ENCODE data around the gene CAMSAP3. TPM values are rescaled to one million over a fixed set of nuclear protein-coding genes. Genes with fewer than 3 reads are reported as not detected.

The CAMSAP3 gene
- total and polyA plus RNA-seq, 7 experiments from 2014 or later = 0.06 to 0.76 (median 0.20) TPM; not detected in 1

GRCh38 chr19:7629347-7630054 is 33.8 kb downstream of the CAMSAP3 start, which contains the start of the genes PET100 and XAB2:
TSS of gene PET100 (plus strand) at chr19:7629793. CDS start at chr19:7629834, 41 bp downstream.
TSS of gene XAB2 (minus strand) at chr19:7629545. CDS start at chr19:7629527, 18 bp downstream.
- Mint-ChIP-seq H3K9me3 (peaks cover 0 to 3% (median 0%) of the 10 kb centered on the region in 11 donors), H3K27ac (peak within 1 kb of the TSS; percentile 96 to 100 (median 99)), H3K27me3 (no peaks in the 10 kb centered on the region), H3K36me3 (peaks cover 0 to 14% (median 6%) of the 10 kb centered on the region in 5 donors), H3K4me1 (peaks cover 25 to 57% (median 38%) of the 10 kb centered on the region in 7 donors), H3K4me3 (peak within 1 kb of the TSS; percentile 87 to 100 (median 98))
- Histone ChIP-seq H3K27ac (ENCODE audit: low read depth, low read length) (peak within 1 kb of the TSS; percentile 92), H3K9me3 (ENCODE audit: control insufficient read depth in 2 of 3, low read length in 3 of 3) (no peaks in the 10 kb centered on the region), H3K36me3 (ENCODE audit: control insufficient read depth in 2 of 3, insufficient read depth in 3 of 3, low read length in 3 of 3) (peaks cover 0 to 53% (median 11%) of the 10 kb centered on the region in 3 experiments), H3K4me3 (ENCODE audit: low read length) (peak within 1 kb of the TSS; percentile 89), H3K27me3 (ENCODE audit: control insufficient read depth in 2 of 2, insufficient read depth in 2 of 2, low read length in 2 of 2) (no peaks in the 10 kb centered on the region), H3K4me1 (ENCODE audit: control insufficient read depth in 2 of 2, insufficient read depth in 2 of 2, low read length in 2 of 2) (peaks cover 19 to 21% of the 10 kb centered on the region in 2 donors)
- ChIA-PET CTCF (interaction anchor here (1.5 kb wide), 1 partner anchor 171 kb away, joined by 3 read pairs; no protein-coding TSS in a partner anchor), POLR2A (interaction anchor here (0.6 to 2.5 kb wide), 20 partner anchors 9 to 1205 kb away, joined by 3 to 15 read pairs (median 4); partner anchors contain the start of genes ARHGEF18, KHSRP, MCOLN1 and TIMM44)
- intact Hi-C loops (cut with micrococcal nuclease) = loop anchor here (1.0 to 5.0 kb wide), 10 partner anchors 8 to 378 kb away; partner anchors contain the start of genes MAP2K7 (in 2 of the 2), PNPLA6 (in 2 of the 2), SNAPC2 (in 2 of the 2) and STXBP2 (in 2 of the 2)
- DNase-seq (peak; percentile 81 to 97 (median 95)), ATAC-seq (peak; percentile 97)

DNA sequence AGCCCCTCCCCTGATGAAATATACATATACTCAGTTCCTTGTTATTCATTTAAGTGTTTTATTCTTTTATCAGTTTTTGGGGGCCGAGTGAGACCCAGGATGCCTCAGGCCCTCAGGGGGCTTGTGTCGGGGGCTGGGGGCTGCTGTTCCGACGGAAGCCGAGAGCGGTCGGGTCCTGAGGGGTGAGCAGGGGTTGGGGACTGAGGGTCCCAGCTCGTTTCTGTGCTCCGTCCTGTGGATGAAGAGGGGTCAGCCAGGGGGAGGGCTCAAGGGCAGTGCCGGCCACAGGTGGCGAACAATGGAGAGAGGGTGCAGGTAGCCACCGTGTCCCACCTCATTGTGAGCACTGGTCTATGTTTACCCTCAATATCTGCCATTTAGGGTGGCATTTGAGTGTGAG is 35.9 kb downstream of the CAMSAP3 start:
- Mint-ChIP-seq H3K4me3 (peak overlapping the region in 5 of 10 donors; percentile 19 to 69 (median 21)), H3K27ac (peak overlapping the region in 2 of 9 donors; percentile 9 to 43), H3K4me1 (peaks cover 32 to 70% (median 49%) of the 10 kb centered on the region in 7 donors), H3K9me3 (peaks cover 0 to 3% (median 0%) of the 10 kb centered on the region in 11 donors), H3K36me3 (peaks cover 0 to 14% (median 6%) of the 10 kb centered on the region in 5 donors), H3K27me3 (no peaks in the 10 kb centered on the region)
- ChIA-PET POLR2A (interaction anchor here (1.0 to 1.1 kb wide), 2 partner anchors 9 to 11 kb away, joined by 3 to 5 read pairs; no protein-coding TSS in a partner anchor), CTCF (interaction anchor here (0.6 kb wide), 1 partner anchor 251 kb away, joined by 3 read pairs; no protein-coding TSS in a partner anchor)
- Histone ChIP-seq H3K27ac (ENCODE audit: low read depth, low read length) (no peak overlapping the region), H3K36me3 (ENCODE audit: control insufficient read depth in 2 of 3, insufficient read depth in 3 of 3, low read length in 3 of 3) (peaks cover 0 to 32% (median 6%) of the 10 kb centered on the region in 3 experiments), H3K4me3 (ENCODE audit: low read length) (no peak overlapping the region), H3K4me1 (ENCODE audit: control insufficient read depth in 2 of 2, insufficient read depth in 2 of 2, low read length in 2 of 2) (peaks cover 29% of the 10 kb centered on the region in 2 donors), H3K27me3 (ENCODE audit: control insufficient read depth in 2 of 2, insufficient read depth in 2 of 2, low read length in 2 of 2) (no peaks in the 10 kb centered on the region), H3K9me3 (ENCODE audit: control insufficient read depth in 2 of 3, low read length in 3 of 3) (no peaks in the 10 kb centered on the region)
- intact Hi-C loops (cut with micrococcal nuclease) = no loop called here
- DNase-seq (no peak), ATAC-seq (no peak)

- no peak for ATAC-seq
- ChIA-PET CTCF (no interaction called here), POLR2A (interaction anchor here (1.0 kb wide), 1 partner anchor 10 kb away, joined by 5 read pairs; no protein-coding TSS in a partner anchor)
- Mint-ChIP-seq H3K9me3 (peaks cover 0 to 3% (median 0%) of the 10 kb centered on the region in 11 donors), H3K36me3 (peaks cover 0 to 10% (median 5%) of the 10 kb centered on the region in 5 donors), H3K4me3 (peak overlapping the region in 1 of 10 donors; percentile 63), H3K4me1 (peaks cover 32 to 68% (median 46%) of the 10 kb centered on the region in 7 donors), H3K27me3 (no peaks in the 10 kb centered on the region), H3K27ac (no peak overlapping the region)
- H3K27me3 ChIP-seq (ENCODE audit: control insufficient read depth in 2 of 2, insufficient read depth in 2 of 2, low read length in 2 of 2) = no peaks in the 10 kb centered on the region
- intact Hi-C loops (cut with micrococcal nuclease) = no loop called here
- H3K4me1 ChIP-seq (ENCODE audit: control insufficient read depth in 2 of 2, insufficient read depth in 2 of 2, low read length in 2 of 2) = peaks cover 31 to 33% of the 10 kb centered on the region in 2 donors
- H3K9me3 ChIP-seq (ENCODE audit: control insufficient read depth in 2 of 3, low read length in 3 of 3) = no peaks in the 10 kb centered on the region
- no peak overlapping the region for H3K27ac ChIP-seq (ENCODE audit: low read depth, low read length)
- peaks cover 0 to 22% (median 0%) of the 10 kb centered on the region in 3 experiments for H3K36me3 ChIP-seq (ENCODE audit: control insufficient read depth in 2 of 3, insufficient read depth in 3 of 3, low read length in 3 of 3)
- no peak for DNase-seq
- H3K4me3 ChIP-seq (ENCODE audit: low read length) = no peak overlapping the region
Observed at GRCh38 chr19:7632340-7633203, 36.9 kb downstream of the CAMSAP3 start.

GRCh38 chr19:7633698-7634097 is 38.0 kb downstream of the CAMSAP3 start, which contains the start of gene PCP2:
TSS of gene PCP2 (minus strand) at chr19:7633719. CDS start at chr19:7633457, 262 bp downstream.
- Histone ChIP-seq H3K4me1 (ENCODE audit: control insufficient read depth in 2 of 2, insufficient read depth in 2 of 2, low read length in 2 of 2) (peaks cover 22 to 29% of the 10 kb centered on the region in 2 donors), H3K9me3 (ENCODE audit: control insufficient read depth in 2 of 3, low read length in 3 of 3) (no peaks in the 10 kb centered on the region), H3K27me3 (ENCODE audit: control insufficient read depth in 2 of 2, insufficient read depth in 2 of 2, low read length in 2 of 2) (no peaks in the 10 kb centered on the region), H3K27ac (ENCODE audit: low read depth, low read length) (no peak within 1 kb of the TSS), H3K4me3 (ENCODE audit: low read length) (no peak within 1 kb of the TSS), H3K36me3 (ENCODE audit: control insufficient read depth in 2 of 3, insufficient read depth in 3 of 3, low read length in 3 of 3) (peaks cover 0 to 19% (median 0%) of the 10 kb centered on the region in 3 experiments)
- Mint-ChIP-seq H3K4me1 (peaks cover 25 to 66% (median 42%) of the 10 kb centered on the region in 7 donors), H3K27me3 (no peaks in the 10 kb centered on the region), H3K4me3 (peak within 1 kb of the TSS in 4 of 10 donors; percentile 7 to 75 (median 37)), H3K9me3 (peaks cover 0 to 3% (median 0%) of the 10 kb centered on the region in 11 donors), H3K27ac (peak within 1 kb of the TSS in 3 of 9 donors; percentile 59 to 76 (median 67)), H3K36me3 (peaks cover 0 to 10% (median 5%) of the 10 kb centered on the region in 5 donors)
- DNase-seq (no peak), ATAC-seq (no peak)
- intact Hi-C loops (cut with micrococcal nuclease) = no loop called here
- ChIA-PET CTCF (no interaction called here), POLR2A (interaction anchor here (0.5 kb wide), 1 partner anchor 103 kb away, joined by 6 read pairs; no protein-coding TSS in a partner anchor)

GRCh38 chr19:7635670-7636069 is 40.0 kb downstream of the CAMSAP3 start:
- peaks cover 13 to 22% of the 10 kb centered on the region in 2 donors for H3K4me1 ChIP-seq (ENCODE audit: control insufficient read depth in 2 of 2, insufficient read depth in 2 of 2, low read length in 2 of 2)
- H3K9me3 Mint-ChIP-seq = peaks cover 0 to 5% (median 0%) of the 10 kb centered on the region in 11 donors
- H3K4me1 Mint-ChIP-seq = peaks cover 15 to 58% (median 36%) of the 10 kb centered on the region in 7 donors
- intact Hi-C loops (cut with micrococcal nuclease) = loop anchor here in 1 of 2 donors (1.0 kb wide), 1 partner anchor 194 kb away; no protein-coding TSS in a partner anchor
- no peak overlapping the region for H3K27ac ChIP-seq (ENCODE audit: low read depth, low read length)
- ATAC-seq = no peak
- no peak overlapping the region for H3K4me3 ChIP-seq (ENCODE audit: low read length)
- DNase-seq = no peak
- no peaks in the 10 kb centered on the region for H3K27me3 ChIP-seq (ENCODE audit: control insufficient read depth in 2 of 2, insufficient read depth in 2 of 2, low read length in 2 of 2)
- POLR2A ChIA-PET = interaction anchor here (0.9 to 1.6 kb wide), 3 partner anchors 10 to 34 kb away, joined by 3 to 4 read pairs (median 3); no protein-coding TSS in a partner anchor
- peaks cover 0 to 28% (median 0%) of the 10 kb centered on the region in 3 experiments for H3K36me3 ChIP-seq (ENCODE audit: control insufficient read depth in 2 of 3, insufficient read depth in 3 of 3, low read length in 3 of 3)
- peak overlapping the region in 8 of 9 donors; percentile 41 to 89 (median 78) for H3K27ac Mint-ChIP-seq
- H3K27me3 Mint-ChIP-seq = no peaks in the 10 kb centered on the region
- peak overlapping the region; percentile 51 to 87 (median 80) for H3K4me3 Mint-ChIP-seq
- no peaks in the 10 kb centered on the region for H3K9me3 ChIP-seq (ENCODE audit: control insufficient read depth in 2 of 3, low read length in 3 of 3)
- CTCF ChIA-PET = interaction anchor here (1.0 to 1.4 kb wide), 3 partner anchors 16 to 67 kb away, joined by 3 to 5 read pairs (median 4); partner anchors contain the start of gene TRAPPC5
- peaks cover 0 to 13% (median 8%) of the 10 kb centered on the region in 5 donors for H3K36me3 Mint-ChIP-seq

Data from naive thymus-derived CD4-positive, alpha-beta T cell (primary cell).